Central memory CD8-positive, alpha-beta T cell (primary cell): ENCODE results near the gene NFKBIA.
A peak's percentile ranks its signal among the peaks of the same experiment; 100 is the strongest.
"Not testable (repeated sequence)": the region's sequence is repeated elsewhere in the genome, so short reads cannot be mapped to it uniquely, and the experiment has no call there.

Source experiments
- ATAC-seq: fragments of 150-1000 bp; cut with Tn5 transposase; replicated peaks from 2 replicates; pipeline ENCODE4 v1.10.0; 2022; ENCODE audit warnings: mild to moderate bottlenecking, moderate FRiP score, moderate number of reproducible peaks; ENCODE audit not compliant: poor library complexity, severe bottlenecking; ENCODE audit errors: extremely low read depth
- DNase-seq, 2 donors: peaks; one replicate each; pipeline ENCODE4 v3.0.0; 2021; ENCODE audit warnings: low spot score in 2 of 2
- H3K27ac Mint-ChIP-seq: one replicate; pipeline ENCODE4 v1.8.0; 2022; ENCODE audit warnings: low read depth, mild to moderate bottlenecking, moderate library complexity, mixed read lengths
- H3K27me3 Mint-ChIP-seq: one replicate; pipeline ENCODE4 v1.8.0; 2022; ENCODE audit warnings: mixed read lengths
- H3K36me3 Mint-ChIP-seq: one replicate; pipeline ENCODE4 v1.8.0; 2022; ENCODE audit warnings: mild to moderate bottlenecking, moderate library complexity, mixed read lengths; ENCODE audit not compliant: insufficient read depth
- H3K4me1 Mint-ChIP-seq: one replicate; pipeline ENCODE4 v1.8.0; 2022; ENCODE audit warnings: mixed read lengths
- H3K4me3 Mint-ChIP-seq: one replicate; pipeline ENCODE4 v1.8.0; 2022; ENCODE audit warnings: mild to moderate bottlenecking, moderate library complexity, mixed read lengths
- H3K9me3 Mint-ChIP-seq: one replicate; pipeline ENCODE4 v1.8.0; 2022; ENCODE audit warnings: mixed read lengths

The NFKBIA gene

GRCh38 chr14:35384455-35385041, 20.0 kb downstream of the NFKBIA start:
- H3K4me3 Mint-ChIP-seq: no peak overlapping the region
- H3K4me1 Mint-ChIP-seq: no peaks in the 10 kb centered on the region
- H3K36me3 Mint-ChIP-seq: no peaks in the 10 kb centered on the region
- DNase-seq: no peak
- H3K9me3 Mint-ChIP-seq: no peaks in the 10 kb centered on the region
- no peaks in the 10 kb centered on the region for H3K27me3 Mint-ChIP-seq
- ATAC-seq: no peak
- peak overlapping the region; percentile 52 for H3K27ac Mint-ChIP-seq

GRCh38 chr14:35383569-35384454, 20.7 kb downstream of the NFKBIA start:
- ATAC-seq: no peak
- no peak overlapping the region for H3K4me3 Mint-ChIP-seq
- H3K27ac Mint-ChIP-seq: peak overlapping the region; percentile 52
- no peaks in the 10 kb centered on the region for H3K4me1 Mint-ChIP-seq
- no peaks in the 10 kb centered on the region for H3K27me3 Mint-ChIP-seq
- H3K36me3 Mint-ChIP-seq: no peaks in the 10 kb centered on the region
- no peaks in the 10 kb centered on the region for H3K9me3 Mint-ChIP-seq
- DNase-seq: no peak

- ATAC-seq (no peak), DNase-seq (no peak)
- no peaks in the 10 kb centered on the region for H3K27me3 Mint-ChIP-seq
- H3K36me3 Mint-ChIP-seq: no peaks in the 10 kb centered on the region
- H3K9me3 Mint-ChIP-seq: no peaks in the 10 kb centered on the region
- H3K4me3 Mint-ChIP-seq: no peak overlapping the region
- no peaks in the 10 kb centered on the region for H3K4me1 Mint-ChIP-seq
- no peak overlapping the region for H3K27ac Mint-ChIP-seq
Observed at GRCh38 chr14:35380794-35381193, 23.8 kb downstream of the NFKBIA start.

GRCh38 chr14:35379234-35379933, 25.2 kb downstream of the NFKBIA start:
- ATAC-seq, H3K4me1 Mint-ChIP-seq, DNase-seq, H3K36me3 Mint-ChIP-seq, H3K4me3 Mint-ChIP-seq, H3K9me3 Mint-ChIP-seq, H3K27ac Mint-ChIP-seq, H3K27me3 Mint-ChIP-seq: not testable (repeated sequence)

- H3K4me3 Mint-ChIP-seq: no peak overlapping the region
- no peaks in the 10 kb centered on the region for H3K36me3 Mint-ChIP-seq
- no peak overlapping the region for H3K27ac Mint-ChIP-seq
- no peak for ATAC-seq
- DNase-seq: no peak
- H3K4me1 Mint-ChIP-seq: no peaks in the 10 kb centered on the region
- H3K27me3 Mint-ChIP-seq: no peaks in the 10 kb centered on the region
- H3K9me3 Mint-ChIP-seq: no peaks in the 10 kb centered on the region
Observed at GRCh38 chr14:35378425-35379233, 25.9 kb downstream of the NFKBIA start.

- Mint-ChIP-seq H3K27me3 (no peaks in the 10 kb centered on the region), H3K9me3 (no peaks in the 10 kb centered on the region), H3K36me3 (no peaks in the 10 kb centered on the region), H3K27ac (no peak overlapping the region), H3K4me3 (no peak overlapping the region), H3K4me1 (no peaks in the 10 kb centered on the region)
- ATAC-seq: no peak
- no peak for DNase-seq
Observed at GRCh38 chr14:35375558-35376025, 29.0 kb downstream of the NFKBIA start.

- DNase-seq (no peak), ATAC-seq (no peak)
- Mint-ChIP-seq H3K4me3 (no peak overlapping the region), H3K4me1 (no peaks in the 10 kb centered on the region), H3K36me3 (no peaks in the 10 kb centered on the region), H3K27ac (no peak overlapping the region), H3K27me3 (no peaks in the 10 kb centered on the region), H3K9me3 (no peaks in the 10 kb centered on the region)
Observed at GRCh38 chr14:35374263-35374712, 30.3 kb downstream of the NFKBIA start.

- not testable (repeated sequence) for H3K36me3 Mint-ChIP-seq, DNase-seq, H3K4me3 Mint-ChIP-seq, H3K9me3 Mint-ChIP-seq, H3K27me3 Mint-ChIP-seq, ATAC-seq, H3K4me1 Mint-ChIP-seq
- peak overlapping the region; percentile 49 for H3K27ac Mint-ChIP-seq
Observed at GRCh38 chr14:35373208-35373607, 31.3 kb downstream of the NFKBIA start.

GRCh38 chr14:35370969-35371368, 33.6 kb downstream of the NFKBIA start:
- H3K27ac Mint-ChIP-seq: no peak overlapping the region
- H3K9me3 Mint-ChIP-seq: no peaks in the 10 kb centered on the region
- no peak for DNase-seq
- ATAC-seq: no peak
- no peaks in the 10 kb centered on the region for H3K27me3 Mint-ChIP-seq
- H3K4me3 Mint-ChIP-seq: no peak overlapping the region
- H3K4me1 Mint-ChIP-seq: peaks cover 21% of the 10 kb centered on the region
- peaks cover 2% of the 10 kb centered on the region for H3K36me3 Mint-ChIP-seq

GRCh38 chr14:35369701-35370191, 34.8 kb downstream of the NFKBIA start:
- ATAC-seq: no peak
- no peak for DNase-seq
- Mint-ChIP-seq H3K9me3 (no peaks in the 10 kb centered on the region), H3K27me3 (no peaks in the 10 kb centered on the region), H3K36me3 (peaks cover 2% of the 10 kb centered on the region), H3K4me3 (no peak overlapping the region), H3K4me1 (peaks cover 27% of the 10 kb centered on the region), H3K27ac (no peak overlapping the region)

- ATAC-seq (no peak), DNase-seq (no peak)
- peaks cover 27% of the 10 kb centered on the region for H3K4me1 Mint-ChIP-seq
- H3K27ac Mint-ChIP-seq: no peak overlapping the region
- H3K9me3 Mint-ChIP-seq: no peaks in the 10 kb centered on the region
- H3K27me3 Mint-ChIP-seq: no peaks in the 10 kb centered on the region
- H3K4me3 Mint-ChIP-seq: no peak overlapping the region
- H3K36me3 Mint-ChIP-seq: peaks cover 2% of the 10 kb centered on the region
Observed at GRCh38 chr14:35368583-35369392, 35.8 kb downstream of the NFKBIA start.
